ENCODE measurements around the gene ADRM1. TPM values are rescaled to one million over a fixed set of nuclear protein-coding genes. Genes with fewer than 3 reads are reported as not detected.
A peak's percentile ranks its signal among the peaks of the same experiment; 100 is the strongest.

Gene ADRM1
- total RNA-seq, 4 donors from 2014 or later: 84.7 to 155 (median 146) TPM

GRCh38 chr20:62297449-62298227 is 5.2 kb upstream of the ADRM1 start:
- TF ChIP-seq POLR2AphosphoS5 (IDR thresholded peaks at IDR 0.05) (no peak), EP300 (IDR thresholded peaks at IDR 0.05) (no peak), CTCF (IDR thresholded peaks at IDR 0.05) (no peak), POLR2A (IDR thresholded peaks at IDR 0.05) (no peak)
- peak overlapping the region; percentile 4 for H3K27ac ChIP-seq
- no peaks in the 10 kb centered on the region for H3K9me3 ChIP-seq
- no peak overlapping the region for H3K4me3 ChIP-seq
- DNase-seq (ENCODE audit: low spot score in 2 of 2): no peak
- H3K36me3 ChIP-seq: peaks cover 50% of the 10 kb centered on the region
- H3K4me1 ChIP-seq: peaks cover 5% of the 10 kb centered on the region
- WGBS: 76% methylated on average over 20 of the region's 29 CpGs
- H3K27me3 ChIP-seq: no peaks in the 10 kb centered on the region

- no peak for DNase-seq (ENCODE audit: low spot score in 2 of 2)
- no peak overlapping the region for H3K4me3 ChIP-seq
- 89% methylated on average over 13 of the region's 33 CpGs for WGBS
- no peaks in the 10 kb centered on the region for H3K9me3 ChIP-seq
- no peak for TF ChIP-seq POLR2AphosphoS5 (IDR thresholded peaks at IDR 0.05)
- TF ChIP-seq POLR2A (IDR thresholded peaks at IDR 0.05): no peak
- no peak for TF ChIP-seq EP300 (IDR thresholded peaks at IDR 0.05)
- TF ChIP-seq CTCF (IDR thresholded peaks at IDR 0.05): no peak
- peaks cover 7% of the 10 kb centered on the region for H3K4me1 ChIP-seq
- peaks cover 41% of the 10 kb centered on the region for H3K36me3 ChIP-seq
- no peak overlapping the region for H3K27ac ChIP-seq
- no peaks in the 10 kb centered on the region for H3K27me3 ChIP-seq
Measured at GRCh38 chr20:62298577-62299249, 4.1 kb upstream of the ADRM1 start.

GRCh38 chr20:62299666-62300236 is 3.0 kb upstream of the ADRM1 start:
- Histone ChIP-seq H3K4me1 (peaks cover 17% of the 10 kb centered on the region), H3K4me3 (no peak overlapping the region), H3K27me3 (no peaks in the 10 kb centered on the region), H3K36me3 (peaks cover 31% of the 10 kb centered on the region), H3K9me3 (no peaks in the 10 kb centered on the region), H3K27ac (no peak overlapping the region)
- WGBS: 81% methylated on average over 12 of the region's 12 CpGs
- TF ChIP-seq POLR2AphosphoS5 (IDR thresholded peaks at IDR 0.05) (no peak), EP300 (IDR thresholded peaks at IDR 0.05) (no peak), POLR2A (IDR thresholded peaks at IDR 0.05) (no peak), CTCF (IDR thresholded peaks at IDR 0.05) (no peak)
- DNase-seq (ENCODE audit: low spot score in 2 of 2): no peak

- Histone ChIP-seq H3K36me3 (peaks cover 25% of the 10 kb centered on the region), H3K27me3 (no peaks in the 10 kb centered on the region), H3K4me3 (no peak overlapping the region), H3K4me1 (peaks cover 23% of the 10 kb centered on the region), H3K9me3 (no peaks in the 10 kb centered on the region), H3K27ac (no peak overlapping the region)
- TF ChIP-seq EP300 (IDR thresholded peaks at IDR 0.05) (no peak), POLR2AphosphoS5 (IDR thresholded peaks at IDR 0.05) (no peak), POLR2A (IDR thresholded peaks at IDR 0.05) (no peak), CTCF (IDR thresholded peaks at IDR 0.05) (no peak)
- DNase-seq (ENCODE audit: low spot score in 2 of 2): no peak
- 77% methylated on average over 9 of the region's 11 CpGs for WGBS
Measured at GRCh38 chr20:62300319-62300718, 2.5 kb upstream of the ADRM1 start.

- H3K4me3 ChIP-seq: no peak overlapping the region
- WGBS: 78% methylated on average over 11 of the region's 11 CpGs
- TF ChIP-seq POLR2A (IDR thresholded peaks at IDR 0.05) (no peak), CTCF (IDR thresholded peaks at IDR 0.05) (no peak), EP300 (IDR thresholded peaks at IDR 0.05) (no peak), POLR2AphosphoS5 (IDR thresholded peaks at IDR 0.05) (no peak)
- H3K27ac ChIP-seq: peak overlapping the region; percentile 98
- no peaks in the 10 kb centered on the region for H3K9me3 ChIP-seq
- H3K4me1 ChIP-seq: peaks cover 31% of the 10 kb centered on the region
- no peaks in the 10 kb centered on the region for H3K27me3 ChIP-seq
- DNase-seq (ENCODE audit: low spot score in 2 of 2): no peak
- H3K36me3 ChIP-seq: peaks cover 17% of the 10 kb centered on the region
Measured at GRCh38 chr20:62301111-62301668, 1.6 kb upstream of the ADRM1 start.
